Measurements from ENCODE around the gene ACBD3.
A peak's percentile ranks its signal among the peaks of the same experiment; 100 is the strongest.

ACBD3 gene

DNA sequence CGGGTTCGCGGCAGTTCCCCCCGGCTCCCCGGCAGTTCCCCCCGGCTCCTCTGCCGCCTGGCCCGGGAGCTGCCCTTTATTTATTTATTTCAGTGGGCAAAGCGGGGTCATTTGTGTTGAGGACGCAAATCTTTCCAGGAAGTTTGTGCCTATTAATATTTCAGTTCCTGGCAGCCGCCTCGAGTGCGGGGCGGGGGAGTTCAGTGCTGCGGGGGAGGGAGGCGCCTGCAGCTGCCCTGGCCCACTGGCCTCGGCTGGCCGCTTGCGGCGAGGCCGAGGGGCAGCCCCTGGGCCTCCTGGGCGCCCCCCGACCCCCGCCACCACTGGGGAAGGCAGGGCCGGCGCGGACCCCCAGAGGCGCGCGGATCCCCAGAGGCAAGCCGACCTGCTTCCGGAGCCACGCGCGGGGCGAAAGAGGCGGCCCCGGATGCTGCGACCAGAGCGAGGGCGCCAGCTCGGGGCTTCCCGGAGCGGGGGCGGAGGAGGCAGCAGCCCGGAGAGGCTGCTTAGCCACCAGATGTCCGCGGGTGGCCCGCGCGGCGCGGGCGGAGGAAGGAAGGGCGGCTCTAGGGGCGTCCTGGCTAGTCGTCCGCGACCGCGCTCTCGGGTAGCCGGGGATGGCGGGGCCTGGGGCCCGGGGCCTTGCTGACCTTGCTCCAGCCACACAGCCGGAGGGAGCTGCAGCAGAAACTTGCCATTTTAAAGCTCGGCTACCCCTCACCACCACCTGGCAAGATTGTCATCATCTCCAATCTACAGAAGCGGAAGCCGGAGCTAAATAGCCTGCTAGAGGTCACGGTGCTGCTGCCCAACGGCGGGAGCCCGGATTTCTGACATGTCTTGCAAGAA, 76.1 kb downstream of the ACBD3 start:
- DNase-seq, result no peak

DNA sequence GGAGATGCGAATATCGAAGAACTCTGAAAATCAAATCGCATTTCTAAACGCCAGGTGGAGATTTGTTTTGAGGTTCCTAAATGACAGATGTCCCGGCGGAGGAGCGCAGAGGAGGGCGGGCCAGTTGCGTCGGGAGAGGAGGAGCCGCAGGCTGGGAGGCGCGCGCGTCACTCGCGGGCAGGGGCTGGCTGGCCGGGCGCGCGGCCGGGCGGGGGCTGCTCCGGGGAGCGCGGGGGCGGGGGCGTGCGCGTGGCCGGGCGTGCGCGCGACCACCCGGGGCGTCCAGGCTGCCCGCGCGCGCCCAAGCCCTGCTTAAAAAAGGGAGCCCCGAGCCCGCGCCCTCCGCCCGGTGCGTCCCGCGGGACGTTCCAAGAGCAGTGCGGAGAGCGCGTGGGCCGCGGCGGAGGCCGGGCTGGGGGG, 76.7 kb downstream of the ACBD3 start:
- DNase-seq, result peak; percentile 62

DNA sequence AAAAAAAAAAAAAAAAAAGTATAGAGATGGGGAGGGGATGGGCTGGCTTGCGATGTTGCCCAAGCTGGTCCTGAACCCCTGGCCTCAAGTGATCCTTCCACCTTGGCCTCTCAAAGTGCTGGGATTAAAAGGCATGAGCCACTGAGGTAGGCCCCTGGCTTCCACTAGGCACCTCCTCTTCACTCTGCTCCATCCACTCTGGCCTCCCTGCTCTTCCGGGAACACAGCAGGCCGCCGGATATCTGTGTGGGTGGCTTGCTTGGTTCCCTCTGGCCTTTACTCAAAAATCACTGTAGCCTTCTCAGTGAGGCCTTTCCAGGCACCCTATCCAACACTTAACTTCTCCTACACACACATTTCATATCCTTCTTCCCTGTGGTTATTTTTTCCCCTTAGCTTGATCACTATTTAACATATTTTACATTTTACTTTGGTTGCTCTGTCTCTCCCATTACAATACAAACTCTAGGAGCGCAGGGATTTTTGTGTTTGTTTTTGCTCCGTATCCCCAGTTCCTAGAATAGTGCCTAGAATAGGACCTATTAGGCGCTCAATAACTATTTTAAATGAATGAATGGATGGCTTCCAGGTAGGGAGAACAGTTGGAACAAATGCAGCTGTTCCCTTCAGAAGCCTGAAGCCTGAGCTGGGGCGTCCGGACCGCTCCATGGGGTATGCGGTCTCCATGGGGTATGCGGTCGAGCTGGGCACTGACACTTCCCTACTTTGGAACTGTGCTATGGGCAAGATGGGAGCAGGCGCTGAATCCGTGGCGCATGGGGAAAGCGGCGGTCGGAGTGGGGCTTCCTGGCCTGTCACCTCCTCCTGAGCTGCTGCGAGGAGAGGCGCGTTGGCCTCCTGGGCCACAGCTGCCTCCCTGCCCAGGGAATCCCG, 77.4 kb downstream of the ACBD3 start:
- DNase-seq, result no peak

DNA sequence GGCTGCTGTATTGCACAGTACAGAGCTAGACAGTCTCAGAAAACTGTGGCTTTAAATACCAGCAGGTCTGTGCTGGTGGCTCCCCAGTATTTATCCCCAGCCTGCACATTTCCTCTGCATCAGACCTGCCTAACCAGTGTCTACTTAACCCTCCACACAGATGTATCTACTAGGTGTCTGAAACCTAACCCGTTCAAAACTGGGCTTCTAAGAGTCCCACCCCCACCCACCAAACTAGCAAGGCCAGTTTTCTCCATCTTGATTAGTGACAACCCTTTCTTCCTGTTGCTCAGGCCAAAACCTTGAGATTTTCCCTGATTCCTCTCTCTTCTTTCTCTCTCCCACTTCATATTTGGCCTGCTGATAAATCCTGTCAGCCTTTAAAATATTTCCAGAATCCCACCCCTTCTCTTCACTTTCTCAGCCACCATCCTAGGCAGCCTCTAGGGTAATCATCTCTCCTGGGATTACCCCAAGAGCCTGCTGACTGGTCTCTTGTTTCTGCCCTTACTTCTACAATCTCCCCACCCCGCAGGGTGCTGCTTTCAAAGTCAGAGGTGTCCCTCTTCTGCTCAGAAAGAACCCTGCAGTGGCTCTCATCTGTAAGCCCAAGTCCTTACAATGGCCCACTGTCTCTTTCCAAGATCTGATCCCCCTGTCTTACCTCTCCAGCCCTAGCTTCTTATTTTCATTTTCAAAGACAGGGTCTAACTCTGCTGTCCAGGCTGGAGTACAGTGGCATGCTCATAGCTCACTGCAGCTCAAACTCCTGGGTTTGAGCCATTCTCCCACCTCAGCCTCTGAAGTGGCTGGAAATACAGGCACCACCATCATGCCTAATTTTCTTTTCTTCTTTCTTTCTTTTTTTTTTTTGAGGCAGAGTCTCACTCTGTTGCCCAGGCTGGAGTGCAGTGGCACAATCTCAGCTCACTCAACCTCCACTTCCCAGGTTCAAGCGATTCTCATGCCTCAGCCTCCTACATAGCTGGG, 78.8 kb downstream of the ACBD3 start:
- DNase-seq, result no peak

DNA sequence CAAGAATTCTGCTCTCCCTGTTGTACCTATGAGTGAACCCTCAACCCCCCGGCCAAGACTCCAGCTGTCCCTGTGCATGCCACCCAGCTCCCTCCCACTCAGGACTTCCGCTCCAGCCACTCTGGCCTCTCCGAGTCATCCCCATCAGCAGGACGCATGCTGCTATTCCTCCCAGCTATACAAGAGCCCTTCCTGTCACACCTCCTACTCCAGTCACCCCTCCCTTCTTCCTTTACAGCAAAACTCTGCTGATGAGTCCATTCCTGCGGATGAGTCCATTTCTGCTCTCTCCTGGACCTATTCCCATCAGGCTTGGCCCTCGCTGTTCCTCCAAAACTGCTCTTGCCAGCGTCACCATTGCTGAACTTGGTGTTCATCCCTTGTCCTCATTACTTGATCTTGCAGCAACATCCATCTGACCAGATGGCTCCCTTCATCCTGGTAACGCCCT, 81.8 kb downstream of the ACBD3 start:
- DNase-seq, result no peak

DNA sequence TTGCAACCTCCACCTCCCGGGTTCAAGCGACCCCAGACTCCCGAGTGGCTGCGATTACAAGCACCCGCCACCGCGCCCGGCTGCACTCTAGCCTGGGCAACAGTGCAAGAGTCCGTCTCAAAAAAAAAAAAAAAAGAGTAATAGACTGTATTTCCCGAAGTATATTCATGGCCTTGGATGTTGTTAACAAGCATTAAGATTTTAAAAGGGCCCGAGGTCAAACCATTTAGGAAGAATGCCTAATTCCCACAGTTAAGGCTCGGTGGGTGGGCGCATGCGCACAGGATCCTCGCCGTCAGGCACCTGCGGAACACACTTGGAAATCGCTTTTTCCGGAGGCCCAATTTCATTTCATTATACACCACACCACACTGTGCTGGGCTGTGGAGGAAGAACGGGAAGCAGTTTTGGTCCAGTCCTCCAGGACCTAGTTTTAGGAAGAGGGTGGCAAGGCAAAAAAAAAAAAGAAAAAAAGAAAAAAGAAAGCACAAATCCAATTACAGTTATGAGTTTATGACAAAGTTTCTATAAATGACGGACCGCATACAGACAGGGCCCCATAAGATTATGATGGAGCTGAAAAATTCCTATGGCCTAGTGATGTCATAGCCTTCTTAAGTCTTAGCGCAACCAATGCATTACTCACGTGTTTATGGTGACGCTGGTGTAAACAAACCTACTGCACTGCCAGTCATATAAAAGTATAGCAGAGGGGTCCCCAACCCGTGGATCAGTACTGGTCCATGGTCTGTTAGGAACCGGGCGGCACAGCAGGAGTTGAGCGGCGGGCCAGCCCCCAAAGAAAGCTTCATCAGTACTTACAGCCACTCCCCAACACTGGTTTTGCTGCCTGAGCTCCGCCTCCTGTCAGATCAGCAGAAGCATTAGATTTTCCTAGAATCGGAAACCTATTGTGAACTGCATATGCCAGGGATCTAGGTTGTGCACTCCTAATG, 85.8 kb downstream of the ACBD3 start:
- no peak for DNase-seq

DNA sequence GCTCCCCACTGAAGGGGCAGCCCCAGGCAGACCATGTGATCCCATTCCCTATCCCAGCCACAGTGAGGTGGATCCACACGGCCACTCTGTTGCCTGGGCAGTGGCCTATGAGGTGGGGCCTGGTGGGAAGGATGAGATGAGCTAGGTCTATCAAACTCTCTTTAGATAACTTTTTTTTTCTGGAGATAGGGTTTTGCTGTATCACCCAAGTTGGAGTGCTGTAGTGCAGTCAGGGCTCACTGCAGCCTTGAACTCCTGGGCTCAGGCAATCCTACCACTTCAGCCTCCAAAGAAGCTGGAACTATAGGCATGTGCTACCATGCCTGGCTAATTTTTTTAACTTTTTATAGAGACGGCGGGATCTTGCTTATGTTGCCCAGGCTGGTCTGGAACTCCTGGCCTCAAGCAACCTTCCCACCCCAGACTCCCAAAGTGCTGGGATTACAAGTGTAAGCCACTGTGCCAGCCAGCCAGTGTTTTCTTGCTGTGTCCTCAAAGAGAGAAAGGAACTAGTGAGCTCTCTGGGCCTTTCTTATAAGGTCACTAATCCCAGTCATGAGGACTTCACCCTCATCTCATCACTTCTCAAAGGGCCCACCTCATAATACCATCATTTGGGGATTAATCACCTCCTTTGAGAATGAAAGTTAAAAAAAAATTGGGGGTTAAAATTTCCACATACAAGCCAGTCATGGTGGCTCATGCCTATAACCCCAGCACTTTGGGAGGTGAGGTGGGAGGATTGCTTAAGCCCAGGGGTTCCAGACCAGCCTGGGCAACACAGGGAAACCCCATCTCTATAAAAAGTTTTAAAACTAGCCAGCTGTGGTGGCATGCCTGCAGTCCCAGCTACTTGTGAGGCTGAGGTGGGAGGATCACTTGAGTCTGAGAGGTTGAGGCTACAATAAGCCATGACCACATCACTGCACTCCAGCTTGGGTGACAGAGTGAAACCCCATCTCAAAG, 87.4 kb downstream of the ACBD3 start:
- DNase-seq, result no peak

DNA sequence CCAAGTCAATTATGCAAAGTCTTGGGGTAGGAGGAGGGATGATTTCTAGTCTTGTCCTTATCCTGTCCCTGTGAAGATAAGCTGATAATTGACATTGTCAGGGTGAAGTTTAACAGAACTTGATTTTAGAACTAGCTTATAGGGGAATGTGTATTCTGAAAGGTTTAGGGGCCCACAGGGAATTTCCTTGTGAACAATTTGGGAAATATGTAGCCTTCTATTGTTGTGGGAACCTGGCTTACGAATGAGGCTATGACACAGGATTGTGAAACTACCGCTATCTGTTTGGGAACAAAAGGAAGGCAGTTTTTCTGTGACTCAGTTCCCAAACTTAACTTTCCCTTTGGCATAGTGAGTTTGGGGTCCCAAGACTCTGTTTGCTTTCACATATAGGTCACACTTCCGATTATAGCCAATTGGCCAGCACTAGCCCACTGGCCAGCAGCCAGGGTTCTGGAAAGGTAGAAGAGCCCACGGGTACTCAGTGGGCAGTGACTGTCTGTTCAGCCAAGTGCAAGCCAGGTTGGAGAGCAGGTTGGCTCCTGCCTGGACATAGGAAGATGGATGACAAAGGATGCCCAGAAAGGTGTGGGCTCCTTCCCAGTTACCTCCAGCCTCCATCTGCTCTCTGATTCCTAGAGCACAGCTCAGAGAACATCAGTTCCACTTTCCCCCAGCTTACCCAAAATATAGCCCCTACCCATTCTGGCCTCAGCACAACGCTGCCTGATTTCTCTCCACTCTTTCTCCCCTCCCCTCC, 88.5 kb downstream of the ACBD3 start:
- DNase-seq, result no peak

DNA sequence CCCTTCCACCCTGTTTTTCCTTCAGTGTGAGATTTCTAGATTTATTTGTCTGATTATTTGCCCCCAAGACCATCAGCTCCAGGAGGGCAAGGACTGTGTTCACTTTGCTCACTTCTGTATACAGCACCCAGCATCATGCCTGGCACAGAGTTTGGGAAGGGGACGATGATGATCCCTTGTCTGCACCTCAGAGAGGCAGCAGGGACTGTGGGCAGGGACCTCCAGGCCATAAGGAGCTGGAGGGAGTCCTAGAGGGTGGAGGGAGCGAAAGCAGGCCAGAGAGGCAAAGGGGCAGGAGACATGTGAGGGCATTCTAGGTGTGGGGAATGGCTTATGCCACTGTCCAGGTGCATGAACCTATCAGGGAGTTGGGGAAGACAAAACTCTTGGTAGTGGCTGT, 91.3 kb downstream of the ACBD3 start:
- DNase-seq, result no peak

Data from NCI-H1436 treated with DMSO at 0.1 percent for 48 hours (cell line).